HG02759 (cell line): ENCODE measurements around the gene ERCC6.

Source experiments
- ATAC-seq: cut with Tn5 transposase; IDR thresholded peaks from one replicate; pipeline ENCODE4 v1.9.1; 2021; ENCODE audit warnings: mild to moderate bottlenecking, moderate library complexity; ENCODE audit not compliant: unreplicated experiment

ERCC6 gene

DNA sequence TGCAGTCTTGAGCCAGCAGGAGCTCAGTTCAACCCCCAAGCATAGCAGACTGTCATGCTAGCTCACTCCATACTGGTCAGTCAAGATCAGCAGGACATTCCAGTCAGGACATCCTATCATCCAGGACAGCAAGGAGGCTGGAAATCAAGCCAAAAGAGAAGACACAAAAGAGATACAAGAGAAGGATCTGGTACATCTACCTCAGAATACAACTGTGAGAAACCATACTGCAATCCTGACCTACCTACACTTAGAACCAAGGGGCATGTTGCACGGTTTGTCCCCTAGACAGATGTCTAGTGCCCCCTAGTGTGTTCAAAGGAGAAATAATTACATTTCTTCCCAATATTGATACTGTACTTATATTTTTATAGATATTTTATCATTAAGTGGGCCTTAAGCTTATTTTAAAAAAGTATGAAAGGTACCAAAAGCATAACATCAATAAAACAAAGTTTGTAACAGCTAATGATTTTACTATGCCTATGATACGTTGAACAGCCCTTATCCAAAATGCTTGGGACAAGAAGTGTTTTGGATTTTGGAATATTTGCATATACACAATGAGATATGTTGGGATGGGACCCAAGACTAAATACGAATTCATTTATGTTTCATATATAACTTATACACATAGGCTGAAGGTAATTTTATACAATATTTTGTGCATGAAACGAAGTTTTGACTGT lies 26.7 kb downstream of the ERCC6 start:
- ATAC-seq: peak; percentile 48

DNA sequence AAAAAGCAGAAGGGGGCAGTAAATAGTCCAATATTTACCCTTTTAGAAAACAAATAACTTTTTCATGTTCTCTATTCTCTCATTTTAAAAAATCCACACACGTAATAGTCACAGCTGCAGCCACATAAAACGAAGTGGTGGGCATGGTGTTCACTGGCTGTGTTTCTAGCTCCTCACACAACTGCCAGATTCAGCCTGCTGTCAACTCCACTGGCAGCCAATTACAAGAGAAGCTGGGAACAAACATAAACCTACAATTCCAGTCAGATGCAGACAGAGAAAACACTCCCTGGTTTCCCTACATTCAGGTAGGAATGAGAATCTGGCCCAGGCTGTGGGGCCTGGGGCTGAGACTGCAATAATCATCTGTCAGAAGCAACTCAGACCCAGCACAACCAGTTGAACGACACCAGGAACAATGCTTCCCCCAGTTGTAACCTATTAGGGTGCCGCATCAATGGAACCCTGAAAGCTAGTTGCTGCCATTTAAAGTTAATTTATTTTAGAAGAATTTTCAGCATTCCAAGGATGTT lies 29.1 kb downstream of the ERCC6 start:
- ATAC-seq: no peak

- no peak for ATAC-seq
Measured at GRCh38 chr10:49508654-49509053, 30.3 kb downstream of the ERCC6 start.

- ATAC-seq: no peak
Measured at GRCh38 chr10:49508249-49508648, 30.7 kb downstream of the ERCC6 start.

DNA sequence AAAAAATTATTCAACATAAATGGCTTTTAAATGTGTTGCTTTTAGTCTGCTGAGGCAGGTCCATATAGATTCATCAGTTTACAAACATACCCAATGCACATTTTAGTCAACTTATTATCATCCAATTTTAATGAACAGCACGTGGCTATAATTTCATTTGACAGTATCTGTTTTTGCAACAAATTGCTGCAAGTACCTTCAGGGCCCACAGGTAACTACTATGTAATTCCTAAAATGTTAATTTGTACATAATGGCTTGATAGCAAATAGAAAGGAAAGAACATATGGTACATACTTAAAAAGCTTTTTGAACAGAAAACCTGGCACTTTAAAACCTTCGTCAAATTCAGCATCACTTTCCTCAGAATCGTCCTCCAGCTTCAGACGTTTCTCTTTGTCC lies 33.3 kb downstream of the ERCC6 start:
- no peak for ATAC-seq

- no peak for ATAC-seq
Measured at GRCh38 chr10:49505076-49505475, 33.8 kb downstream of the ERCC6 start.

- ATAC-seq: no peak
Measured at GRCh38 chr10:49504528-49504927, 34.4 kb downstream of the ERCC6 start.

DNA sequence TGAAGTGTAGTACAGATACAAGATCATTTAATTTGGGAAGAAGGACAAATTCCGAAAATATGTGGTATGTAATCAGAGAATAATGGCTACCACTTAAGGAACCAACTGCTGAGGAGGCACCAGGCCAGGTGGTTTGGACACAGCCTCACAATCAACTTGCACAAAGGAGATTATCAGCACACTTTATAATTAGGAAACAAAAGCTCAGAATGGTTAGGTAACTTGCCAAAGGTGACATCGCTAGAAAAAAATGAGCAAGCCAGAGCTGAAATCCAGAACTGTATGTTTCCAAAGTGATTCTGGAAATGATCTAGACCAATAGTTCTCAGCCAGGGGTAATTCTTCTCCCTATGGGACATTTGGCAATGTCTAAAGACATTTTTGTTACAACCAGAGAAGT lies 36.6 kb downstream of the ERCC6 start:
- ATAC-seq: no peak

- no peak for ATAC-seq
Measured at GRCh38 chr10:49500412-49500811, 38.5 kb downstream of the ERCC6 start.

GRCh38 chr10:49499305-49499851 lies 39.5 kb downstream of the ERCC6 start:
- no peak for ATAC-seq

- ATAC-seq: no peak
Measured at GRCh38 chr10:49498425-49498824, 40.5 kb downstream of the ERCC6 start.

GRCh38 chr10:49497358-49497757 lies 41.6 kb downstream of the ERCC6 start:
- ATAC-seq: no peak

DNA sequence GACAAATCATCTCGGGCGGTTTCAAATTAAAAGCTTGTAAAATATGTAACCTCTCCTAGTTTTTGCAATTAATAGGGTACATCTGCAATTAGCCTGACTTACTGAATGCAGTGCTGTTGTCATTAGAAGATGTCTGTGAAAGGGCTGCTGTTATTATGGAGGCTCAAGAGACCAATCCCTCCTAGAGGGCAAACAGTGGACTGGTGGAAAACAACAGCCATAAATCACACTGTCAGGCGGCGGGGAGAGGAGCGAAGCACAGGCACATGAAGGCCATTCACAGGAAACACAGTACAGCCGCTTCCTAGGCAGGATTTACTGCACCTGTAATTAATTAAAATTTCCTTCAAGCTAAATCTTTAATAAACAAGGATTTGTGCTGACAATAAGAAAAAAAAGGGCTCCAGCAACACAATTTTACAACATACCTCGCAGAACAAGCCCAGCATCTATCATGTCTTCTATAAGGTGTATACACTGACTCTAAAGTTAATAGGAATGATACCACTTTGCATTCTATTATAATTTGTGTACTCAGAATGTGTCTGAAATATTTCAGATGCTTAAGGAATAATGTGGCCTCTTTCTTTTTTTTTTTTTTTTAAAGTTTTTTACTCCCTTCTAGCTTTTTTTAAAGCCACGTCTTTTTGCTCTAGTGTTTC lies 50.7 kb downstream of the ERCC6 start:
- ATAC-seq: no peak

- ATAC-seq: no peak
Measured at GRCh38 chr10:49486738-49487137, 52.2 kb downstream of the ERCC6 start.

GRCh38 chr10:49486009-49486408 lies 52.9 kb downstream of the ERCC6 start:
- ATAC-seq: no peak

- ATAC-seq: no peak
Measured at GRCh38 chr10:49484486-49485235, 54.3 kb downstream of the ERCC6 start.

GRCh38 chr10:49478819-49479218 lies 60.1 kb downstream of the ERCC6 start:
- ATAC-seq: no peak

DNA sequence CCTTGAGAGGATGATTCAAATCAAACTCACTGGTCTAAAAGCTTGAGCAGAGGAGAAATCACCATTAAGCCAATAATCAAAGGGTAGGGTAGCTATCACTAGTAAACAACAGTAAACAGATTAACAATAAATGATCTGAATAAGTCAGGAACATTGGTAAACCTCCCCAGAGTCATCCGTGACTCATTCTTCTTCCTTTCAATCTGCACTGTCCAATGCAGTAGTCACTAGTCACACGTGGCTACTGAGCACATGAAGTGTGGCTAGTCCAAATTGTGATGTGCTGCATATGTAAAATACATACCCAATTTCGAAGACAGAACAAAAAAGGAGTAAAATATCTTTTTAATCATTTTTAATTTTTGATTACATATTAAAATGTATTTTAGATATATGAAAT lies 64.0 kb downstream of the ERCC6 start:
- no peak for ATAC-seq

DNA sequence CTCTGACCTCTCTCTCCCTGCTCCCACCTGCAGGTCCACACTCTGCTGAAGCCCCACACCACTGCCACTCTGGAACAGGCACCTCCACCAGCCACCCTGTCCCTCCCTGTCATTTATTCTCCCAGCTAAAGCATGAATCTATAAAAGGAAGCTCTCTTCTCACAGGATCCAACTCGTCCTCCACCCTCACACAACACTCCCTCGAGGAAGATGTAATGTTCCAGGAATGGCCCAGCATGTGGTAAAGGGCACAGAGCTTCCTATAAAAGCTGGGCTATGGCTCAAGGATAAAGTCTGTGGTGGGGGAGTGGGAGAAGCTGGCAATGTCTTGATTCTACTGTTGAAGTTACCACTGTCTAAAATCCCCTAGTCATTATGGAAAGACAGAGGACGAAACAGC lies 67.4 kb downstream of the ERCC6 start:
- no peak for ATAC-seq

DNA sequence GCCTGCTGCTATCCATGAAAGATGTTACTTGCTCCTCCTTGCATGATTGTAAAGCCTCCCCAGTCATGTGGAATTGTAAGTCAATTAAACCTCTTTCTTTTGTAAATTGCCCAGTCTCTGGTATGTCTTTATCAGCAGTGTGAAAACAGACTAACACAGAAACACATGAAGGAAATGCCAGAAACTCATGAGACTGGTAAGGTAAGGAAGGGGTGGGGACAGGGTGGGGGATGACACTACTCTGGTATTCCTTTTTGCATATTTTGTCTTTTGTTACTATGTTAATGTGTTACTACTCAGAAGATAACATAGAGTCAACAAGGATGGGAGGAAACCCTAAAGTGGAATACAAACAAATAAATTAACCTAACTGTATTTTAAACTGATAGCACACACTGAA lies 73.2 kb downstream of the ERCC6 start:
- no peak for ATAC-seq
